Neural progenitor cell (in vitro differentiated cells): Measurements from ENCODE around the gene APLP2.

Experiments
- EZH2 ChIP-seq: fragments of 200-600 bp; sonication (generic); IDR thresholded peaks from 2 replicates; pipeline ENCODE4 v1.6.1; 2017; ENCODE audit warnings: antibody characterized with exemption, mild to moderate bottlenecking, moderate library complexity
- EZH2phosphoT487 ChIP-seq: fragments of 200-600 bp; sonication (generic); IDR thresholded peaks from 2 replicates; pipeline ENCODE4 v1.6.1; 2017; ENCODE audit warnings: antibody characterized with exemption
- TF ChIP-seq, protein P1 (sequence below): fragments of 200-600 bp; sonication (generic); IDR thresholded peaks from 2 replicates; pipeline ENCODE4 v1.5.1; 2017; ENCODE audit warnings: antibody characterized with exemption, mild to moderate bottlenecking

DNA sequence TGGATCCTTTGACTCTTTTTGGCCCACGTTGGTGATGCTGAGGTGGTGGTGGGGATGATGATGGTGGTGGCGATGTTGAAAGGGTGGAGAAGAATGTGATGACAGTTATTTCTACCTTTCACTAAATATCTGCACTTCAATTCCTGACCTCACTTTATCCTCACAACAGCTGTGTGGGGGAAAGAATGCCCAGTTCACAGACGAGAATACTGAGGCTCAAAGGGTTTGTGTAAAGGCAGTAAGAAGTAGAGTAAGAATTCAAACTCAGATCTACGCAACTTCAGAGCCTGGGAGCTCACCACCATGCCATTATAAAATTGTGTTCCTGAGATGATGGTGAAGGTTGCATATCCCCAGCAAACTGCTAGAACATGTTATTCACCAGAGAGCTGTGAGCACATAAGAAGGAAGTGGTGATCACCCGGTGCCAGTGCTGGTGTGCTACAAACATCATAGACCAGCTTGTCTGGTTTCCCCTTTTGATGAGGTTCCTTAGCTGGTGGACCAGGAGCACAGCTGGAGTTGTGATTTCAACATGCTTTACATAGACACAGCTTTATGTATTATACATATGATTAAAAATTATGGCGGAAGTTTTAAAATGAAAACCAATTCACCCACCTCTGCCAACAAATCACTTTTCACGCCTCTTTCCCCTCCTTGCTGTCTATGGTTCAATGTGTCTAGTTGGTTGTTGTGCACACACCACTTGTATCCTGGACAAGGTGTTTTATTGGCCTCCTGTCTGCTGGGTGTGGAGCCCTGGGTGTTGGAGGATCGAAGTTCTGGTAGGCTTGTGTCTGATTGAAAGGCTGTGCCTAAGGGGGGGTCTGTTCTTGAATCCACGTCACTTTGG is 96.1 kb downstream of the APLP2 start:
- TF ChIP-seq, protein P1, sequence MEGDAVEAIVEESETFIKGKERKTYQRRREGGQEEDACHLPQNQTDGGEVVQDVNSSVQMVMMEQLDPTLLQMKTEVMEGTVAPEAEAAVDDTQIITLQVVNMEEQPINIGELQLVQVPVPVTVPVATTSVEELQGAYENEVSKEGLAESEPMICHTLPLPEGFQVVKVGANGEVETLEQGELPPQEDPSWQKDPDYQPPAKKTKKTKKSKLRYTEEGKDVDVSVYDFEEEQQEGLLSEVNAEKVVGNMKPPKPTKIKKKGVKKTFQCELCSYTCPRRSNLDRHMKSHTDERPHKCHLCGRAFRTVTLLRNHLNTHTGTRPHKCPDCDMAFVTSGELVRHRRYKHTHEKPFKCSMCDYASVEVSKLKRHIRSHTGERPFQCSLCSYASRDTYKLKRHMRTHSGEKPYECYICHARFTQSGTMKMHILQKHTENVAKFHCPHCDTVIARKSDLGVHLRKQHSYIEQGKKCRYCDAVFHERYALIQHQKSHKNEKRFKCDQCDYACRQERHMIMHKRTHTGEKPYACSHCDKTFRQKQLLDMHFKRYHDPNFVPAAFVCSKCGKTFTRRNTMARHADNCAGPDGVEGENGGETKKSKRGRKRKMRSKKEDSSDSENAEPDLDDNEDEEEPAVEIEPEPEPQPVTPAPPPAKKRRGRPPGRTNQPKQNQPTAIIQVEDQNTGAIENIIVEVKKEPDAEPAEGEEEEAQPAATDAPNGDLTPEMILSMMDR: no peak
- no peak for TF ChIP-seq EZH2
- no peak for TF ChIP-seq EZH2phosphoT487
